WTC11 (cell line): ENCODE measurements around the gene ARHGAP40. TPM values are rescaled to one million over a fixed set of nuclear protein-coding genes. Genes with fewer than 3 reads are reported as not detected.

Source experiments
- ATAC-seq: fragments of 200-7000 bp; cut with Tn5 transposase; 2 replicates; pipeline ENCODE4 v1.10.0; 2021; ENCODE audit warnings: mild to moderate bottlenecking, moderate library complexity
- CTCF ChIA-PET: fragments of 300-600 bp; sonication (Branson Sonifier 250); formaldehyde crosslinking; loops from one replicate; lab custom pipeline; 2021; ENCODE audit warnings: antibody characterized with exemption; lab: Charles Lee
- POLR2A ChIA-PET: fragments of 350-600 bp; sonication (Branson Sonifier 250); formaldehyde crosslinking; loops from one replicate; lab custom pipeline; 2021; ENCODE audit warnings: antibody characterized with exemption; lab: Charles Lee
- DNase-seq: peaks from one replicate; pipeline ENCODE4 v3.0.0; 2021; ENCODE audit warnings: low spot score
- H3K27ac Mint-ChIP-seq: 2 replicates; pipeline ENCODE4 v1.8.0; 2021; ENCODE audit warnings: mixed read lengths
- H3K27me3 Mint-ChIP-seq: 2 replicates; pipeline ENCODE4 v1.8.0; 2021; ENCODE audit warnings: low read depth, mild to moderate bottlenecking, moderate library complexity, mixed read lengths
- H3K36me3 Mint-ChIP-seq: 2 replicates; pipeline ENCODE4 v1.8.0; 2021; ENCODE audit warnings: mixed read lengths
- H3K4me1 Mint-ChIP-seq: 2 replicates; pipeline ENCODE4 v1.8.0; 2022; ENCODE audit warnings: mixed read lengths
- H3K4me3 Mint-ChIP-seq: 2 replicates; pipeline ENCODE4 v1.8.0; 2021; ENCODE audit warnings: mild to moderate bottlenecking, moderate library complexity, mixed read lengths
- H3K9me3 Mint-ChIP-seq: 2 replicates; pipeline ENCODE4 v1.8.0; 2021; ENCODE audit warnings: mixed read lengths
- ATF1 ChIP-seq: sonication (generic); formaldehyde crosslinking; IDR thresholded peaks from 2 replicates; pipeline ENCODE4 v1.8.1; 2023; ENCODE audit warnings: mild to moderate bottlenecking, moderate library complexity, missing genetic modification reagents
- CBFB ChIP-seq: sonication (generic); formaldehyde crosslinking; IDR thresholded peaks from 2 replicates; pipeline ENCODE4 v1.8.1; 2022; ENCODE audit warnings: mild to moderate bottlenecking, low read depth, missing genetic modification reagents
- CDX4 ChIP-seq: fragments of 250-450 bp; sonication (Bioruptor Pico); IDR thresholded peaks from 2 replicates; pipeline ENCODE4 v1.9.0; 2021; ENCODE audit warnings: moderate library complexity, mild to moderate bottlenecking, inconsistent platforms, borderline replicate concordance
- ESRRA ChIP-seq: sonication (generic); formaldehyde crosslinking; IDR thresholded peaks from 2 replicates; pipeline ENCODE4 v1.8.1; 2022; ENCODE audit warnings: mild to moderate bottlenecking, missing genetic modification reagents, borderline replicate concordance
- ETV6 ChIP-seq: sonication (generic); formaldehyde crosslinking; IDR thresholded peaks from 2 replicates; pipeline ENCODE4 v1.8.1; 2022; ENCODE audit warnings: mild to moderate bottlenecking, missing genetic modification reagents
- FOXK1 ChIP-seq: sonication (generic); formaldehyde crosslinking; IDR thresholded peaks from 2 replicates; pipeline ENCODE4 v1.8.0; 2022; ENCODE audit warnings: mild to moderate bottlenecking, moderate library complexity, missing genetic modification reagents
- HMGA2 ChIP-seq: fragments of 250-450 bp; sonication (Bioruptor Pico); IDR thresholded peaks from 2 replicates; pipeline ENCODE4 v1.4.0; 2021; ENCODE audit warnings: mild to moderate bottlenecking, moderate library complexity
- MAX ChIP-seq: sonication (generic); formaldehyde crosslinking; IDR thresholded peaks from 2 replicates; pipeline ENCODE4 v1.8.0; 2022; ENCODE audit warnings: mild to moderate bottlenecking, missing genetic modification reagents
- NFYB ChIP-seq: sonication (generic); formaldehyde crosslinking; conservative IDR thresholded peaks from 2 replicates; pipeline ENCODE4 v1.8.0; 2022; ENCODE audit warnings: low read depth, missing genetic modification reagents
- NR1H2 ChIP-seq: sonication (generic); formaldehyde crosslinking; IDR thresholded peaks from 2 replicates; pipeline ENCODE4 v1.9.0; 2021; ENCODE audit warnings: mild to moderate bottlenecking, moderate library complexity, missing genetic modification reagents
- RORB ChIP-seq: fragments of 250-450 bp; sonication (Bioruptor Pico); IDR thresholded peaks from 2 replicates; pipeline ENCODE4 v1.9.0; 2021; ENCODE audit warnings: mild to moderate bottlenecking
- SMAD3 ChIP-seq: sonication (generic); formaldehyde crosslinking; IDR thresholded peaks from 2 replicates; pipeline ENCODE4 v1.8.0; 2022; ENCODE audit warnings: missing genetic modification reagents, mild to moderate bottlenecking, borderline replicate concordance
- ZBTB43 ChIP-seq: sonication (generic); formaldehyde crosslinking; IDR thresholded peaks from 2 replicates; pipeline ENCODE4 v1.8.1; 2023; ENCODE audit warnings: mild to moderate bottlenecking, missing genetic modification reagents
- ZNF121 ChIP-seq: sonication (generic); formaldehyde crosslinking; IDR thresholded peaks from 2 replicates; pipeline ENCODE4 v1.8.0; 2023; ENCODE audit warnings: missing genetic modification reagents
- ZNF532 ChIP-seq: fragments of 250-450 bp; sonication (Bioruptor Pico); IDR thresholded peaks from 2 replicates; pipeline ENCODE4 v1.9.0; 2021; ENCODE audit warnings: mild to moderate bottlenecking, borderline replicate concordance
- total RNA-seq: library from RNA; stranded (reverse); gene quantifications from 3 replicates; pipeline ENCODE4 v1.2.3, GENCODE V29; 2021
- TF ChIP-seq, protein P1 (sequence below): sonication (generic); formaldehyde crosslinking; IDR thresholded peaks from 2 replicates; pipeline ENCODE4 v1.8.1; 2023; ENCODE audit warnings: mild to moderate bottlenecking, missing genetic modification reagents, moderate library complexity
- TF ChIP-seq, protein P2 (sequence below): sonication (generic); formaldehyde crosslinking; IDR thresholded peaks from 2 replicates; pipeline ENCODE4 v1.8.1; 2023; ENCODE audit warnings: mild to moderate bottlenecking, missing genetic modification reagents, moderate library complexity
- TF ChIP-seq, protein P3 (sequence below): sonication (generic); formaldehyde crosslinking; conservative IDR thresholded peaks from 2 replicates; pipeline ENCODE4 v1.8.1; 2022; ENCODE audit warnings: mild to moderate bottlenecking, missing genetic modification reagents
- TF ChIP-seq, protein P4 (sequence below): sonication (generic); formaldehyde crosslinking; IDR thresholded peaks from 2 replicates; pipeline ENCODE4 v1.8.0; 2023; ENCODE audit warnings: missing genetic modification reagents, mild to moderate bottlenecking, borderline replicate concordance

The ARHGAP40 gene
- total RNA-seq, 1 experiment from 2014 or later = 0.72 TPM

DNA sequence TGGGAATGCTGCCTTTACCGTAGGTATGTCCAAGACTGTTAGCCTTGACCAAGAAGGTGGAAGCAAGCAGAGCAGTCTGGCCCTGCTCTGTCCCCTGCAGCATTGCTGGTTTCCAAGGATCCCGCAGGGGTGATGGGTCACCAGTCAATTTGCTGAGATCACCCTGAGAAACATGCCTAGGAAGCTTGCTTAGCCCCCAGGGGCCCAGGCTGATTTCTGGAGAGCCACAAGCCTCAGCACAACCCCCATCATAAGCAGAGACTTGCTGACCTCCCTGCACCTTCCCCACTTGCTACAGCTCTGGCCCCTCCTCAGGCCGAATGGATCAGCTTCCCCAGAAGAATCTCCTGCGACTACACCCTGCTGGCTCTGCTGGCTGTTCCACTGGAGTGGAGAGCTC, 21.5 kb downstream of the ARHGAP40 start:
- TF ChIP-seq HMGA2 (CRISPR knock-in tag) (no peak), ZNF532 (CRISPR knock-in tag) (no peak), ETV6 (no peak), CBFB (CRISPR knock-in tag) (no peak), MAX (CRISPR knock-in tag) (no peak), ZNF121 (CRISPR knock-in tag) (no peak), NR1H2 (CRISPR knock-in tag) (no peak), ATF1 (CRISPR knock-in tag) (no peak), ESRRA (CRISPR knock-in tag) (no peak)
- TF ChIP-seq, protein P1, sequence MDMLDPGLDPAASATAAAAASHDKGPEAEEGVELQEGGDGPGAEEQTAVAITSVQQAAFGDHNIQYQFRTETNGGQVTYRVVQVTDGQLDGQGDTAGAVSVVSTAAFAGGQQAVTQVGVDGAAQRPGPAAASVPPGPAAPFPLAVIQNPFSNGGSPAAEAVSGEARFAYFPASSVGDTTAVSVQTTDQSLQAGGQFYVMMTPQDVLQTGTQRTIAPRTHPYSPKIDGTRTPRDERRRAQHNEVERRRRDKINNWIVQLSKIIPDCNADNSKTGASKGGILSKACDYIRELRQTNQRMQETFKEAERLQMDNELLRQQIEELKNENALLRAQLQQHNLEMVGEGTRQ (CRISPR knock-in tag) = no peak
- TF ChIP-seq, protein P2, sequence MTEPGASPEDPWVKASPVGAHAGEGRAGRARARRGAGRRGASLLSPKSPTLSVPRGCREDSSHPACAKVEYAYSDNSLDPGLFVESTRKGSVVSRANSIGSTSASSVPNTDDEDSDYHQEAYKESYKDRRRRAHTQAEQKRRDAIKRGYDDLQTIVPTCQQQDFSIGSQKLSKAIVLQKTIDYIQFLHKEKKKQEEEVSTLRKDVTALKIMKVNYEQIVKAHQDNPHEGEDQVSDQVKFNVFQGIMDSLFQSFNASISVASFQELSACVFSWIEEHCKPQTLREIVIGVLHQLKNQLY = no peak
- TF ChIP-seq, protein P3, sequence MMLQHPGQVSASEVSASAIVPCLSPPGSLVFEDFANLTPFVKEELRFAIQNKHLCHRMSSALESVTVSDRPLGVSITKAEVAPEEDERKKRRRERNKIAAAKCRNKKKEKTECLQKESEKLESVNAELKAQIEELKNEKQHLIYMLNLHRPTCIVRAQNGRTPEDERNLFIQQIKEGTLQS (CRISPR knock-in tag) = no peak
- TF ChIP-seq, protein P4, sequence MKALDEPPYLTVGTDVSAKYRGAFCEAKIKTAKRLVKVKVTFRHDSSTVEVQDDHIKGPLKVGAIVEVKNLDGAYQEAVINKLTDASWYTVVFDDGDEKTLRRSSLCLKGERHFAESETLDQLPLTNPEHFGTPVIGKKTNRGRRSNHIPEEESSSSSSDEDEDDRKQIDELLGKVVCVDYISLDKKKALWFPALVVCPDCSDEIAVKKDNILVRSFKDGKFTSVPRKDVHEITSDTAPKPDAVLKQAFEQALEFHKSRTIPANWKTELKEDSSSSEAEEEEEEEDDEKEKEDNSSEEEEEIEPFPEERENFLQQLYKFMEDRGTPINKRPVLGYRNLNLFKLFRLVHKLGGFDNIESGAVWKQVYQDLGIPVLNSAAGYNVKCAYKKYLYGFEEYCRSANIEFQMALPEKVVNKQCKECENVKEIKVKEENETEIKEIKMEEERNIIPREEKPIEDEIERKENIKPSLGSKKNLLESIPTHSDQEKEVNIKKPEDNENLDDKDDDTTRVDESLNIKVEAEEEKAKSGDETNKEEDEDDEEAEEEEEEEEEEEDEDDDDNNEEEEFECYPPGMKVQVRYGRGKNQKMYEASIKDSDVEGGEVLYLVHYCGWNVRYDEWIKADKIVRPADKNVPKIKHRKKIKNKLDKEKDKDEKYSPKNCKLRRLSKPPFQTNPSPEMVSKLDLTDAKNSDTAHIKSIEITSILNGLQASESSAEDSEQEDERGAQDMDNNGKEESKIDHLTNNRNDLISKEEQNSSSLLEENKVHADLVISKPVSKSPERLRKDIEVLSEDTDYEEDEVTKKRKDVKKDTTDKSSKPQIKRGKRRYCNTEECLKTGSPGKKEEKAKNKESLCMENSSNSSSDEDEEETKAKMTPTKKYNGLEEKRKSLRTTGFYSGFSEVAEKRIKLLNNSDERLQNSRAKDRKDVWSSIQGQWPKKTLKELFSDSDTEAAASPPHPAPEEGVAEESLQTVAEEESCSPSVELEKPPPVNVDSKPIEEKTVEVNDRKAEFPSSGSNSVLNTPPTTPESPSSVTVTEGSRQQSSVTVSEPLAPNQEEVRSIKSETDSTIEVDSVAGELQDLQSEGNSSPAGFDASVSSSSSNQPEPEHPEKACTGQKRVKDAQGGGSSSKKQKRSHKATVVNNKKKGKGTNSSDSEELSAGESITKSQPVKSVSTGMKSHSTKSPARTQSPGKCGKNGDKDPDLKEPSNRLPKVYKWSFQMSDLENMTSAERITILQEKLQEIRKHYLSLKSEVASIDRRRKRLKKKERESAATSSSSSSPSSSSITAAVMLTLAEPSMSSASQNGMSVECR = no peak
- Mint-ChIP-seq H3K4me3 (no peak overlapping the region), H3K36me3 (no peaks in the 10 kb centered on the region), H3K9me3 (peaks cover 13% of the 10 kb centered on the region), H3K27ac (no peak overlapping the region), H3K27me3 (no peaks in the 10 kb centered on the region; the same call in 1 of the 2 replicates), H3K4me1 (peaks cover 15% of the 10 kb centered on the region)
- DNase-seq = no peak
- ATAC-seq = no peak
- ChIA-PET CTCF (interaction anchor here (1.1 to 2.0 kb wide), 3 partner anchors 26 to 100 kb away, joined by 3 to 5 read pairs (median 4); no protein-coding TSS in a partner anchor), POLR2A (interaction anchor here (0.6 kb wide), 1 partner anchor 214 kb away, joined by 3 read pairs; no protein-coding TSS in a partner anchor)

- CTCF ChIA-PET = interaction anchor here (0.9 to 2.0 kb wide), 2 partner anchors 10 to 25 kb away, joined by 3 to 5 read pairs; no protein-coding TSS in a partner anchor
- TF ChIP-seq, protein P2 = no peak
- TF ChIP-seq CDX4 (CRISPR knock-in tag) = no peak
- TF ChIP-seq FOXK1 = no peak
- TF ChIP-seq ESRRA (CRISPR knock-in tag) = no peak
- TF ChIP-seq ZBTB43 (CRISPR knock-in tag) = no peak
- TF ChIP-seq NFYB (CRISPR knock-in tag) = no peak
- TF ChIP-seq RORB (CRISPR knock-in tag) = no peak
- TF ChIP-seq SMAD3 = no peak
Observed at GRCh38 chr20:38624084-38624483, 22.5 kb downstream of the ARHGAP40 start.

More at GRCh38 chr20:38624084-38624483, 22.5 kb downstream of the ARHGAP40 start:
- Mint-ChIP-seq H3K9me3 (peaks cover 13% of the 10 kb centered on the region), H3K4me1 (peaks cover 21% of the 10 kb centered on the region), H3K4me3 (no peak overlapping the region), H3K36me3 (no peaks in the 10 kb centered on the region), H3K27ac (no peak overlapping the region), H3K27me3 (no peaks in the 10 kb centered on the region; the same call in 1 of the 2 replicates)
- no peak for ATAC-seq
- POLR2A ChIA-PET = no interaction called here
- no peak for DNase-seq
